HL-60 (cell line): Measurements from ENCODE around the gene SRMS.

Experiments used
- DNase-seq, 2 experiments: peaks; one replicate each; pipeline ENCODE4 v3.0.0-alpha.2; 2010 to 2020; ENCODE audit warnings: low read depth in 1 of 2, low spot score in 1 of 2
- H3K27ac ChIP-seq: fragments of 250-450 bp; sonication (Bioruptor Pico); replicated peaks from 2 replicates; pipeline ENCODE4 v1.5.1; 2020; ENCODE audit warnings: mild to moderate bottlenecking, moderate library complexity
- H3K27me3 ChIP-seq: fragments of 250-450 bp; sonication (Bioruptor Pico); 2 replicates; pipeline ENCODE4 v1.5.1; 2021; ENCODE audit warnings: mild to moderate bottlenecking, moderate library complexity; ENCODE audit not compliant: insufficient read depth, poor library complexity, severe bottlenecking
- H3K4me3 ChIP-seq: replicated peaks from 2 replicates; pipeline ENCODE4 v1.5.1; 2011; ENCODE audit warnings: mild to moderate bottlenecking, control low read depth, low read length; ENCODE audit not compliant: insufficient read depth
- CTCF ChIP-seq: IDR thresholded peaks from one replicate; pipeline ENCODE4 v1.5.1; 2011; ENCODE audit warnings: low read length, control low read depth, inconsistent platforms; ENCODE audit not compliant: insufficient read depth
- GABPA ChIP-seq: IDR thresholded peaks from 2 replicates; pipeline ENCODE4 v1.6.1; 2012; ENCODE audit warnings: low read depth
- POLR2AphosphoS5 ChIP-seq: IDR thresholded peaks from 2 replicates; pipeline ENCODE4 v1.6.1; 2012; ENCODE audit warnings: low read depth
- REST ChIP-seq: IDR thresholded peaks from 2 replicates; pipeline ENCODE4 v1.6.1; 2012; ENCODE audit warnings: low read depth; ENCODE audit not compliant: insufficient replicate concordance
- SPI1 ChIP-seq: IDR thresholded peaks from 2 replicates; pipeline ENCODE4 v1.6.1; 2012; ENCODE audit warnings: low read depth, mild to moderate bottlenecking, borderline replicate concordance

Gene SRMS

GRCh38 chr20:63525971-63526370, 21.6 kb downstream of the SRMS start:
- no peak for DNase-seq
- TF ChIP-seq GABPA (no peak), POLR2AphosphoS5 (no peak), CTCF (no peak), REST (no peak), SPI1 (no peak)
- H3K27me3 ChIP-seq = no peaks in the 10 kb centered on the region
- H3K27ac ChIP-seq = no peak overlapping the region
- no peak overlapping the region for H3K4me3 ChIP-seq

GRCh38 chr20:63525185-63525584, 22.4 kb downstream of the SRMS start:
- TF ChIP-seq POLR2AphosphoS5 = no peak
- TF ChIP-seq SPI1 = no peak
- no peak for TF ChIP-seq GABPA
- no peak for TF ChIP-seq REST
- no peak for TF ChIP-seq CTCF
- no peak overlapping the region for H3K4me3 ChIP-seq
- no peak overlapping the region for H3K27ac ChIP-seq
- H3K27me3 ChIP-seq = no peaks in the 10 kb centered on the region
- no peak for DNase-seq

GRCh38 chr20:63522981-63523611, 24.5 kb downstream of the SRMS start:
- no peak for DNase-seq
- Histone ChIP-seq H3K4me3 (no peak overlapping the region), H3K27ac (no peak overlapping the region), H3K27me3 (peaks cover 8% of the 10 kb centered on the region)
- TF ChIP-seq CTCF (no peak), GABPA (no peak), REST (no peak), SPI1 (no peak), POLR2AphosphoS5 (no peak)
